ENCODE results near the gene BEGAIN. TPM values are rescaled to one million over a fixed set of nuclear protein-coding genes. Genes with fewer than 3 reads are reported as not detected.

Gene BEGAIN
- total RNA-seq, 1 donor from 2014 or later, result 0.68 TPM

- no peak for ATAC-seq
- peak; percentile 42 for DNase-seq (ENCODE audit: missing footprints)
- intact Hi-C loops (cut with DNase I), result no loop called here
These were observed 42.6 kb downstream of the BEGAIN start for GRCh38 chr14:100544506-100545141.

- DNase-seq (ENCODE audit: missing footprints) (peak; percentile 50), ATAC-seq (no peak)
- intact Hi-C loops (cut with DNase I), result no loop called here
These were observed 43.5 kb downstream of the BEGAIN start for GRCh38 chr14:100543471-100544455.

- intact Hi-C loops (cut with DNase I), result no loop called here
- peak; percentile 9 for DNase-seq (ENCODE audit: missing footprints)
- no peak for ATAC-seq
These were observed 44.5 kb downstream of the BEGAIN start for GRCh38 chr14:100542619-100543205.

- intact Hi-C loops (cut with DNase I), result no loop called here
- DNase-seq (ENCODE audit: missing footprints) (peak; percentile 60), ATAC-seq (no peak)
These were observed 45.3 kb downstream of the BEGAIN start for GRCh38 chr14:100541621-100542560.

GRCh38 chr14:100540926-100541620 is 46.1 kb downstream of the BEGAIN start:
- intact Hi-C loops (cut with DNase I), result no loop called here
- DNase-seq (ENCODE audit: missing footprints) (peak; percentile 62), ATAC-seq (no peak)

GRCh38 chr14:100540141-100540925 is 46.9 kb downstream of the BEGAIN start:
- ATAC-seq (no peak), DNase-seq (ENCODE audit: missing footprints) (peak; percentile 28)
- intact Hi-C loops (cut with DNase I), result no loop called here

GRCh38 chr14:100539766-100540140 is 47.5 kb downstream of the BEGAIN start:
- ATAC-seq (no peak), DNase-seq (ENCODE audit: missing footprints) (no peak)
- intact Hi-C loops (cut with DNase I), result no loop called here

GRCh38 chr14:100539003-100539660 is 48.1 kb downstream of the BEGAIN start:
- intact Hi-C loops (cut with DNase I), result no loop called here
- ATAC-seq, result no peak
- peak; percentile 74 for DNase-seq (ENCODE audit: missing footprints)

- ATAC-seq (no peak), DNase-seq (ENCODE audit: missing footprints) (peak; percentile 55)
- intact Hi-C loops (cut with DNase I), result no loop called here
These were observed 48.7 kb downstream of the BEGAIN start for GRCh38 chr14:100538351-100539002.

GRCh38 chr14:100537446-100538350 is 49.5 kb downstream of the BEGAIN start:
- ATAC-seq, result no peak
- DNase-seq (ENCODE audit: missing footprints), result peak; percentile 45
- intact Hi-C loops (cut with DNase I), result no loop called here

GRCh38 chr14:100536721-100537445 is 50.3 kb downstream of the BEGAIN start:
- ATAC-seq, result no peak
- peak; percentile 23 for DNase-seq (ENCODE audit: missing footprints)
- intact Hi-C loops (cut with DNase I), result no loop called here

GRCh38 chr14:100536121-100536510 is 51.1 kb downstream of the BEGAIN start:
- intact Hi-C loops (cut with DNase I), result no loop called here
- ATAC-seq (no peak), DNase-seq (ENCODE audit: missing footprints) (peak; percentile 48)

- DNase-seq (ENCODE audit: missing footprints) (peak; percentile 30), ATAC-seq (no peak)
- intact Hi-C loops (cut with DNase I), result no loop called here
These were observed 51.7 kb downstream of the BEGAIN start for GRCh38 chr14:100535287-100536120.
